GM10266 (cell line): ENCODE results near the gene PDZRN3.

Source experiments
- DNase-seq: peaks from one replicate; pipeline ENCODE4 v3.0.0; 2012; ENCODE audit errors: extremely low spot score
- CTCF ChIP-seq: IDR thresholded peaks from 2 replicates; pipeline ENCODE4 v1.5.1; 2012; ENCODE audit warnings: mild to moderate bottlenecking, low read depth; ENCODE audit not compliant: control insufficient read depth, insufficient read depth; ENCODE audit errors: missing control alignments

The PDZRN3 gene

GRCh38 chr3:73427048-73427706 is 197.6 kb downstream of the PDZRN3 start:
- no peak for TF ChIP-seq CTCF
- no peak for DNase-seq

- TF ChIP-seq CTCF: no peak
- DNase-seq: no peak
Observed at GRCh38 chr3:73426606-73427005, 198.1 kb downstream of the PDZRN3 start.

GRCh38 chr3:73423116-73423515 is 201.6 kb downstream of the PDZRN3 start:
- DNase-seq: no peak
- TF ChIP-seq CTCF: no peak

DNA sequence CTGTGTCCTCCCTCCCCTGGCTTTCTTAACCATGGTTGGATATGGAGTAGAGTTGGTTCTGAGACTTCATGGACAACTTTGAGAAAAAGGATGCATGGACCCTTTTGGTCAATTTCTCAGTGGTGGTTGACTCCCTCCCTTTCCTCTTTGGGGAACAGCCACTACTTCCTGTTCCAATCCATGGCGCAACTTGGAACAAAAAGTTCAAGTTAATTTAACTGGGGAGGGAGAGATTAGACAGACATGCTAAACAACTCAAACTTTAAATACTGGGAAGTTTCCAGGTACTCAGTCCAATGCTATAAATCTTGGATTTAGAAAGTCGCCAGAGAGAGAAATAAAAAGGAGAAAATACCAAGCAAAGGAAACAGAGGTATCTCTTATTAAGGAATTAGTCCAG is 202.2 kb downstream of the PDZRN3 start:
- no peak for TF ChIP-seq CTCF
- no peak for DNase-seq

DNA sequence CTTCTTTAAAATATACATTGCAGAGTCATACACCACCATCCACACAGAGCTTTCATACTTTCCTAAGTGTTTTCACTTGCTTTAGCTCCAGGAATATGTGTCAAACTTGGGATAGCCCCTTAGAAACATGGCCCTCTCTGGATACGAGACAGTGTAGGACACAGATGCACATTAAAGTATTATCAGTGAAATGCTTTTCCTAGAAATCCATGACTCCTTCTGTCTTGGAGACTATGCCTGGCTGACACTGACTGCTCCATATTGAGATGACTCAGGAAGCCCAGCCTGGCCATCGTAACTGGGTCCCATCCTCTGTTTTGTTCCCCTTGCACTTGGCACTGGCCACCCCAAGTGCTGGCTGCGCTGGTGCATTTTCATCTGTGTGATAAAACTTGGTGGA is 204.8 kb downstream of the PDZRN3 start:
- DNase-seq: no peak
- no peak for TF ChIP-seq CTCF

- no peak for DNase-seq
Observed at GRCh38 chr3:73419179-73419803, 205.4 kb downstream of the PDZRN3 start.

More at GRCh38 chr3:73419179-73419803, 205.4 kb downstream of the PDZRN3 start:
- TF ChIP-seq CTCF: no peak
